ENCODE results near the gene SNX22.
"Not testable (repeated sequence)": the region's sequence is repeated elsewhere in the genome, so short reads cannot be mapped to it uniquely, and the experiment has no call there.

The SNX22 gene

GRCh38 chr15:64151727-64152506 lies at the start of gene SNX22:
Gene SNX22 (plus strand): TSS chr15:64151731. CDS start chr15:64151776, 45 bp downstream.
- peak; percentile 26 for DNase-seq (ENCODE audit: low read depth, low spot score)

- no peak for DNase-seq (ENCODE audit: low read depth, low spot score)
These were observed 49.0 kb upstream of the SNX22 start for GRCh38 chr15:64102497-64102896.

DNA sequence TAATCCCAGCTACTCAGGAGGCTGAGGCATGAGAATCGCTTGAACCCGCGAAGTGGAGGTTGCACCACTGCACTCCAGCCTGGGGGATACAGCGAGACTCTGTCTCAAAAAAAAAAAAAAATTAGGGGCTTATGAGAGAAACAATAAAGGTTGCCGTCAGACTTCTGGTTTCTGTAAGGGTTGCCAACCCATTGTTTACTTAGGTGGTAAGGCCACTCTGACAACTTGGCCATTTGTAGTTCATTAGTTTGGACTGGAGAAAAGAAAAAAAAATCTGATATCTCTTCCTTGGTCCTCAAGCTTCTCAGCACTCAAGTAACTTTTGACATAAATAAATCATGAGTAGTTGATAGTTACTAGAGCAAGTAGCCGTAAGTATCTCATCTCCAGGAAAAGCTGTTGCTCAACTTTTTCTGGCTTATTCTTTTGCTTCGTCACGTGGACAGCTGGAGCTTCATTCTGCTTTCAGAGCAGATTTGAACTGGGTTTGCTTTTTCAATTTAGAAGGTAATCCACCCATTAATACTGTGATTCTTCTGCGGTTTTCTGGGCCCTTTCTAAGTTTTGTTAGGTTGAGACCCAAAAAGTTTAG lies 46.3 kb upstream of the SNX22 start:
- no peak for DNase-seq (ENCODE audit: low read depth, low spot score)

GRCh38 chr15:64107337-64107736 lies 44.2 kb upstream of the SNX22 start:
- no peak for DNase-seq (ENCODE audit: low read depth, low spot score)

DNA sequence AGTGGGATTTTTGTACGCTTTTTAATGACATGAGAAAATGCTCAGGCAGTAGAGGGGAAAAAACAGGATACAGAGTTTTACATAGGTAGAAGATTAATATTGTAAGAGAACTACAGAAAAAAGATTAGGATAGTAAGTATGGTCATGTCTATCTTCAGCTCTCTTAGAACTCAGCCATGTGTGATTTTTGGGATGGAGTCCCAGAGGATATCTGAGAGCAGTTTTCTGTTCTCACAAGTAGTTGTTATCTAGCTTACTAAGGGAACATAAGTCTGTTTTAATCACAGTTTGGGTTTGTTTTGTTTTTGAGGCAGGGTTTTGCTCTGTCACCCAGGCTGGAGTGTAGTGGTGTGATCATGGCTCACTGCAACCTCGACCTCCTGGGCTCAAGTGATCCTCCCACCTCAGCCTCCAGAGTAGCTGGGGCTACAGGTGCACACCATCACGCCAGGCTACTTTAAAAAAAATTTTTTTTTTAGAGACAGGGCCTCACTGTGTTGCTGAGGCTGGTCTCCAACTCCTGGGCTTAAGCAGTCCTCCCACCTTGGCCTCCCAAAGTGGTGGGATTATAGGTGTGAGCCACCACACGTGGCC lies 41.3 kb upstream of the SNX22 start:
- not testable (repeated sequence) for DNase-seq (ENCODE audit: low read depth, low spot score)

DNA sequence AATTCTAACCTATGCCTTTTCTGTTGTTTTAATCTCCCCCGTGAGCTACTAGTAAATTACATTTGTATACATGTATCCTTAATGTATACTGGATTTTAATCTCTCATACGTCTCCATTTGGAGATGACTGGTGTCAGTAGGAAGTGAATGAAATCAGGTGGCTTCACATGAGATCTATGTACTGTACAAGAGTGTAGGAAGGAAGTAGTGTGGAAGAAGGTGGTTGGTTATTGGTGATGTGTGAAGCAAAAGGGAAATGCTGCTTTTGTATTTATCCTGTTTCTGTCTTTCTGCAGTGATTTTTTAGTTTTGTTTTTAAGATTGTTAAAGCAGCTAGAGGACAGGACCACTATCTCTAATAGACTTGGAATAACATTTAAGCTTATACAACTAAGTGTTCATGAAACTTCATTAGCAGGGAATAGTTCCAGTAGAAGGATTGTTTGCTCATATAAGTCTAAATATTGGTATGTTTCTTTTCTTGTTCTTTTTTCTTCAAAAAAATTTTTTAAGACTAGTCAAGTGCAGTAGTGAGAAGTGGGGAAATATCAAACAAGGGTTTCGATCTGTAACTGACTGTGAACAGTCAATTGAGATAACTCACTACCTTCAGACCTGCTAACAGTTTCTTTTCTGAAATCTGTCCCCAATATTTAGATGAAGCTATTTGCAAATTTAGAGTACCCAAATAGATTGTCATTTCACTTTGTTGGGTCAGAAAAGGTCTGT lies 40.4 kb upstream of the SNX22 start:
- DNase-seq (ENCODE audit: low read depth, low spot score) = no peak

- DNase-seq (ENCODE audit: low read depth, low spot score) = no peak
These were observed 39.9 kb upstream of the SNX22 start for GRCh38 chr15:64111679-64112050.

DNA sequence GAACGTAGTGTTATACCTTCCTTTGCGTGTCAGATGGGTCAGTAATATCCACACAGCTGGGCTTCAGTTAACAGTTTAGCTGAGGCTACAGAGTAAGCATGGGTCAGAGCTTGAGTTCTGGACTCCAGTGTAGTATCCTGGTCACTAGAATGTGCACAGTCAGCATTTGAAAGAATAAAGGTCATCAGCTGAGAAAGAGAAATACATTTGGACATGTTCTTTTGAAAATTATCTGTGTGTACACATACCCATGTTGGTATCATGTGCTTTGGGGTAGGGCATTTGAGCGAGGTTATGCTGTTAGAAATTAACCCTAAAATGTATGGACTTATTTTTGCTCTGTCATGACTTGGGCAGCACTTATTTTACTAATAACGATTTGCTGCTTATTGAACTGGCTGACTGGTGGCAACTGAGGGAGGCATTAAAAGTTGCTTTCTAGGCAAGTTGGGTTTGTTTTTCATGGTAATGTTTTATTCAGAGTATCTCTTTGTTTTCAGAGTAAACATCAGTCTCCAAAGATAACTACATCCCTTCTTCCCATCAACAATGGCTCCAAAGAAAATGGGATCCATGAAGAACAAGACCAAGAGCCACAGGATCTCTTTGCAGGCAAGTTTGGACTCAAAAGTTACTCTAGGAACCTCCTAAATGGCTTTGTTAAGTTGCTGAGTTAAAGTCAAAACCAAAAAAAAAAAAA lies 39.3 kb upstream of the SNX22 start:
- no peak for DNase-seq (ENCODE audit: low read depth, low spot score)

GRCh38 chr15:64112904-64113303 lies 38.6 kb upstream of the SNX22 start:
- no peak for DNase-seq (ENCODE audit: low read depth, low spot score)

GRCh38 chr15:64117759-64118487 lies 33.6 kb upstream of the SNX22 start:
- no peak for DNase-seq (ENCODE audit: low read depth, low spot score)

DNA sequence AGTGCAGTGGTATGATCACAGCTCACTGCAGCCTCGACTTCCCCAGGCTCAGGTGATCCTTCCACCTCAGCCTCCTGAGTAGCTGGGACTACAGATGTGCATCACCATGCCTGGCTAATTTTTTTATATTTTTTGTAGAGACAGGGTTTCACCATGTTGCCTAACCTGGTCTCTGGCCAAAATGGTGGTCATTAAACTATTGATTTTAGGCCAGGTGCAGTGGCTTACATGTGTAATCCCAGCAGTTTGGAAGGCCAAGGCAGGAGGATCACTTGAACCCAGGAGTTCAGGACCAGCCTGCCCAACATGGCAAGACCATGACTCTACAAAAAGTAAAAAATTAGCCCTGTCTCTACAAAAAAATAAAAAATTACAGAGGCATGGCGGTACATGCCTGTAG lies 31.2 kb upstream of the SNX22 start:
- DNase-seq (ENCODE audit: low read depth, low spot score) = not testable (repeated sequence)

DNA sequence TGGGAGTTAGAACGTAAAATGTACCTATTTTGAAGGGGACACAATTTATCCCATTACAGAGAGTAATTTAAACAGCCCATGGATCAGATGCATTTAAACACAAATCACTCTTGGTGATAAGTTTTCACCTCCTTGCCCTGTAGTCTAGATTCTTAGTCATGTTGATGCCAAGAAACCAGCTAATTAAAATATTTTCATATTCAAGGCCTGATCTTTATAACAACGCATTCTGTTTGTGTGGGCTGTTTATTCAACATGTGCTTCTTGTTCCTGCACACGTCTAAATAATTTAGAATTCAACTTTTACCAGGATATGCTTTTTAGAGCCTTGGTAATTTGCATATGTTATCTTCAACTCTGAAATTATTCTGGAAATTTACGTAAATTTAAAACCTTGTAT lies 29.9 kb upstream of the SNX22 start:
- DNase-seq (ENCODE audit: low read depth, low spot score) = no peak

DNA sequence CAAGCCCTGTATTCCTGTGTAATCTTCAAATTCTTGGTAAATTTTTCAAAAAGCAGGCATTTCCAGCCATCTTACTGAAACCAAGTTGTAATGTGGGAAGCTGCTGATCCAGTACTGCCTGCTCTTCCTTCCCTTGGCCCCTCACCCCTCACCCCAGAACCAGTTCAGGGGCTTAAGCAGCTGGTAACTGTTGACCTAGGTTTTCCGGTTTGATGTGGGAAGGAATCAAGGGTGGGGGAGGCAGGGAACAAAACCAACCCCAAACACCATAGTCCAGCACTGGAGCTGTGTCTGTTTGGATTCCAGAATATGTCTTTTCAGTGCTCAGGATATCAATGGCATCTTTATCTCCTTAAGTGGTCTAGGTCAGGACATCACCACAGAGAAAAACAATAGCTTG lies 29.1 kb upstream of the SNX22 start:
- no peak for DNase-seq (ENCODE audit: low read depth, low spot score)

DNA sequence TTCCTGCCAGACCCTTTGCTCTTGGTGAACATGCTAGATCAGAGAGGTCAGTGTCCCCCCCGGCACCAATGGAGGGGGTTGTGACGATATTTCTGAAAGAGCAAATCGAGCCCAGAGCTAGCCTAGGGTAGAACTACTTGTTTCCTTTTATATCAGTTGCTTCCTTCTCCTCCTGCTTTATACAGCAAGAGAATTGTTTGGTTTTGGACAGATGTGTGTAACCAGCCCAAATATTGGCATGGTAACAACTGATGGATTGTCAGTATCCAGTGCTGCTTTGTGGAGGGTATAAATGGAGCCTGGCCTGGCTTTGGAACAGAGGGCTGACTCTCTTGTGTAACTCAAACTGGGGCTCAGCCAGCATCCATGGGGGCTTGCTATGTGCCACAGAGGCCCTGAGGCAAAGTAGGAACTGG lies 28.6 kb upstream of the SNX22 start:
- DNase-seq (ENCODE audit: low read depth, low spot score) = no peak

GRCh38 chr15:64125978-64126377 lies 25.6 kb upstream of the SNX22 start:
- DNase-seq (ENCODE audit: low read depth, low spot score) = no peak

DNA sequence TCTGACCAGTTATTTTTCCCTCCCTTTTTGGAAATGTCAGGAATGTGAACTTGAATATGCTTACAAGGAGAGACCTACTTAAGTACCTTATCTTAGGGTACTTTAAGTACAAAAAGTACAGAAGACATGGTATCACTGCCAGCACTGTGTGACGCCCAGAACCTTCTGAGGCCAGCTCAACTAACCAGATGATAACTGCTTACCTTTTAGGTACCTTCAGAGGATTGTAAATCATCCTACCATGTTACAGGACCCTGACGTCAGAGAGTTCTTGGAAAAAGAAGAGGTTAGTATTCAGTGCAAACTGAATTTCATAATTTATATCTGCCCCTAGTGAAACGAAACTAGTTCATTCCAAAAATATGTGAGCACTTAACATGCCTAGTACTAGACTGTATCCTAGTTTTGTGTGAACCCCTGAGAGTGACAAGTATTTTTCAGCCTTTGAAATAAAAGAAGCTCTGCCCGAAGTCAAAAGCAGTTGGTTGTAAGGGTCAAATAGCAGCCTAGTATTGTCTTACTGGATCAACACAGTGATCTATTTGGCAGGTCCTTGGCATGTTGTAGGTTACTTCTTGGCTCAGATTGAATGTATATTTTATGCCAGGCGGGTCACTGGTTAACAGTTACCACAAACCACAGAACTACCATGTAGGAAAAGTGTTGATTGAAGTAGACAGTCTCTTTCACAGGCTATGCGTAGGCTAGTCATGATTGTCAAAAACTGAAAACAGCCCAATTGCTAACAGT lies 23.8 kb upstream of the SNX22 start:
- peak; percentile 50 for DNase-seq (ENCODE audit: low read depth, low spot score)

DNA sequence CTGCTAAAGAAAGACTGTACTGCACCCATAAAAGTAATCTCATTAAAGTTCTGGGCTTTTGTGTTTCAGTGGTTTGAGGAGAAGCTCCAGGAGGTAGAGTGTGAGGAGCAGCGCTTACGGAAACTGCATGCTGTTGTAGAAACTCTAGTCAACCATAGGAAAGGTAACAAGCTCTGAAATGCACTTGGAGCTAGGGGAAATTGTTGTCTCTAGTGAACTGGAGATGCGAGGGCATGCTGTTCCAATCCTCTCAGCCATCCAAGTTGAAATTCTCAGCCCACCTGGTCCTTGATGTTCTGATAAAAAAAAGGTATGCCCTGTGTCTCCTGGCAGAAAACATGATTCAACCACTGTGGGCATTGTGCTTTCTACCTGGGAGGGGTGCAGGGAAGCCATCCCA lies 21.4 kb upstream of the SNX22 start:
- no peak for DNase-seq (ENCODE audit: low read depth, low spot score)

- no peak for DNase-seq (ENCODE audit: low read depth, low spot score)
These were observed 20.0 kb upstream of the SNX22 start for GRCh38 chr15:64131547-64131946.

- DNase-seq (ENCODE audit: low read depth, low spot score) = no peak
These were observed 19.3 kb upstream of the SNX22 start for GRCh38 chr15:64132217-64132616.

DNA sequence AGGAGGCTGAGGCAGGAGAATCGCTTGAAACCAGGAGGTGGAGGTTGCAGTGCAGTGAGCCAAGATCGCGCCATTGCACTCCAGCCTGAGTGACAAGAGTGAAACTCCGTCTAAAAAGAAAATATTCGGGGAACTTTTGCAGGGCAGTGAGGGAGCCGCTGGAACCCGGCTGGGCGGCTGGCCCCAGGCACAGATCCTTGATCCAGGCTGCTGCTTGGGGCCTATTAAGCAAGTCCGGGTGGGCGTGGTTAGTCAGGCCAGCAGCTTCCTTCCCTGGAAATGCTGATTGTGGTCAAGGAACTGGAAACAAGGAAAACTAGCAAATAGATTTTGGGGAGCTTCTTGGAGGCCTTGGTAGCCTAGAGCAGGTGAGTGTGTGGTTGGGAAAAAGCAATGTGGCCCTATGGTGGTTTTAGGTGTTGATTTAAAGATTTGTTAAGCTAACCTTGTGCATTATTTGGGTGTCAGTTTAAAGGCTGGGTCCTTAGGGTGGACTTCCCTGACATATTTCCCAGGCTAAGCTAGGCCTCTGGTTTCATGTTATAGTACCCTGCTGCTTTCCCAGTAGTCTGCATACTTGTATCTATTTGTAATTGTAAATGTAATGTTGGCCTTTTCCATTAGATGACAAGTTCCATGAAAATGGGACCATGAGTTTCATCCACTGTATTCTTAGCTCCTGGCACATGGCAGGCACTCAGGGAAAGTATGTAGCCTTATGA lies 17.7 kb upstream of the SNX22 start:
- DNase-seq (ENCODE audit: low read depth, low spot score) = no peak
